GM19023 (cell line): ENCODE measurements around the gene RBM47.

Source experiments
- ATAC-seq: cut with Tn5 transposase; IDR thresholded peaks from one replicate; pipeline ENCODE4 v1.9.1; 2021; ENCODE audit warnings: mild to moderate bottlenecking, moderate library complexity; ENCODE audit not compliant: unreplicated experiment

The RBM47 gene

GRCh38 chr4:40502934-40503333 is 126.7 kb downstream of the RBM47 start:
- no peak for ATAC-seq

GRCh38 chr4:40502220-40502619 is 127.4 kb downstream of the RBM47 start:
- no peak for ATAC-seq

- ATAC-seq = no peak
Observed at GRCh38 chr4:40500781-40501180, 128.9 kb downstream of the RBM47 start.

GRCh38 chr4:40493160-40493559 is 136.5 kb downstream of the RBM47 start:
- ATAC-seq = no peak

- no peak for ATAC-seq
Observed at GRCh38 chr4:40492691-40493090, 137.0 kb downstream of the RBM47 start.

- ATAC-seq = no peak
Observed at GRCh38 chr4:40490481-40490880, 139.2 kb downstream of the RBM47 start.

- ATAC-seq = no peak
Observed at GRCh38 chr4:40489961-40490360, 139.7 kb downstream of the RBM47 start.

GRCh38 chr4:40486534-40486933 is 143.1 kb downstream of the RBM47 start:
- ATAC-seq = no peak

GRCh38 chr4:40484346-40485090 is 145.1 kb downstream of the RBM47 start:
- ATAC-seq = no peak

GRCh38 chr4:40482985-40483647 is 146.5 kb downstream of the RBM47 start:
- ATAC-seq = no peak

- no peak for ATAC-seq
Observed at GRCh38 chr4:40481977-40482376, 147.7 kb downstream of the RBM47 start.

- ATAC-seq = no peak
Observed at GRCh38 chr4:40480291-40480690, 149.4 kb downstream of the RBM47 start.

- no peak for ATAC-seq
Observed at GRCh38 chr4:40479378-40479777, 150.3 kb downstream of the RBM47 start.

- no peak for ATAC-seq
Observed at GRCh38 chr4:40475609-40476008, 154.1 kb downstream of the RBM47 start.

- peak; percentile 64 for ATAC-seq
Observed at GRCh38 chr4:40473578-40474388, 155.9 kb downstream of the RBM47 start.

- no peak for ATAC-seq
Observed at GRCh38 chr4:40471923-40472322, 157.7 kb downstream of the RBM47 start.

GRCh38 chr4:40466789-40467188 is 162.9 kb downstream of the RBM47 start:
- no peak for ATAC-seq

GRCh38 chr4:40462326-40462725 is 167.3 kb downstream of the RBM47 start:
- peak; percentile 87 for ATAC-seq

GRCh38 chr4:40461879-40462278 is 167.8 kb downstream of the RBM47 start:
- no peak for ATAC-seq

- no peak for ATAC-seq
Observed at GRCh38 chr4:40461062-40461461, 168.6 kb downstream of the RBM47 start.

- ATAC-seq = no peak
Observed at GRCh38 chr4:40458683-40459082, 171.0 kb downstream of the RBM47 start.

GRCh38 chr4:40458109-40458508 is 171.6 kb downstream of the RBM47 start:
- ATAC-seq = no peak
